ENCODE results near the gene NEURL4. TPM values are rescaled to one million over a fixed set of nuclear protein-coding genes. Genes with fewer than 3 reads are reported as not detected.

Gene NEURL4
- total and polyA plus RNA-seq, 7 donors = 20.7 to 53.8 (median 26.8) TPM

- WGBS, 3 donors = 83 to 88% (median 86%) methylated on average over 8 of the region's 8 CpGs
- Histone ChIP-seq H3K27ac (peak overlapping the region; percentile 96), H3K36me3 (ENCODE audit: insufficient read depth in 1 of 2, low read depth in 1 of 2) (peaks cover 0 to 9% of the 10 kb centered on the region in 2 donors), H3K9me3 (no peaks in the 10 kb centered on the region), H3K4me3 (no peak overlapping the region), H3K4me1 (peaks cover 21% of the 10 kb centered on the region), H3K27me3 (ENCODE audit: insufficient read depth in 3 of 3, low read length in 2 of 3) (no peaks in the 10 kb centered on the region)
- ATAC-seq (no peak), DNase-seq (no peak)
- TF ChIP-seq, protein P1, sequence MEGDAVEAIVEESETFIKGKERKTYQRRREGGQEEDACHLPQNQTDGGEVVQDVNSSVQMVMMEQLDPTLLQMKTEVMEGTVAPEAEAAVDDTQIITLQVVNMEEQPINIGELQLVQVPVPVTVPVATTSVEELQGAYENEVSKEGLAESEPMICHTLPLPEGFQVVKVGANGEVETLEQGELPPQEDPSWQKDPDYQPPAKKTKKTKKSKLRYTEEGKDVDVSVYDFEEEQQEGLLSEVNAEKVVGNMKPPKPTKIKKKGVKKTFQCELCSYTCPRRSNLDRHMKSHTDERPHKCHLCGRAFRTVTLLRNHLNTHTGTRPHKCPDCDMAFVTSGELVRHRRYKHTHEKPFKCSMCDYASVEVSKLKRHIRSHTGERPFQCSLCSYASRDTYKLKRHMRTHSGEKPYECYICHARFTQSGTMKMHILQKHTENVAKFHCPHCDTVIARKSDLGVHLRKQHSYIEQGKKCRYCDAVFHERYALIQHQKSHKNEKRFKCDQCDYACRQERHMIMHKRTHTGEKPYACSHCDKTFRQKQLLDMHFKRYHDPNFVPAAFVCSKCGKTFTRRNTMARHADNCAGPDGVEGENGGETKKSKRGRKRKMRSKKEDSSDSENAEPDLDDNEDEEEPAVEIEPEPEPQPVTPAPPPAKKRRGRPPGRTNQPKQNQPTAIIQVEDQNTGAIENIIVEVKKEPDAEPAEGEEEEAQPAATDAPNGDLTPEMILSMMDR (IDR thresholded peaks at IDR 0.05) = no peak
- intact Hi-C loops (cut with DNase I) = loop anchor here in 1 of 2 donors (5.0 kb wide), 1 partner anchor 68 kb away; no protein-coding TSS in a partner anchor
Observed at GRCh38 chr17:7279448-7279847, 49.7 kb downstream of the NEURL4 start.

DNA sequence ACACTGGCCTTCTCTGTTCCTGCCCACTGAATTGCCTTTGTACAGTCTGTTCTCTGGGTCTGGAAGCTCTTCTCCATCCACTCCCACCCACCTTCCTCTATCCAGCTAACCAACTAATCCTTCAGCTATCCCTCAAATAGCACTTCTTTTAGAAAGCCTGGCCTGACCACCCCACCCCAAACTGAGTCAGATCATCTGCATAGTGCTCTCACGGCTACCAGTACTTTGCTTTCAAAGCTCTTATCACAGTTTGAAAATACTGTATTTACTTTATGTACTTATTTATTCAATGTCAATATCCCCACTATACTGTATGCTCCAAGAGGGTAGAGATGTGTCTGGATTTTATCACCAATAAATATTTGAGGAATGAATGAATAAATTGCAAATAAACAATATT is 62.4 kb downstream of the NEURL4 start:
- H3K9me3 ChIP-seq = no peaks in the 10 kb centered on the region
- DNase-seq = no peak
- no peak overlapping the region for H3K4me3 ChIP-seq
- TF ChIP-seq, protein P1 (IDR thresholded peaks at IDR 0.05) = no peak
- 71 to 76% (median 74%) methylated on average over 1 of the region's 1 CpG for WGBS, 3 donors
- no peak for ATAC-seq
- peaks cover 4% of the 10 kb centered on the region for H3K4me1 ChIP-seq
- peaks cover 0 to 36% (median 16%) of the 10 kb centered on the region in 3 donors for H3K27me3 ChIP-seq (ENCODE audit: insufficient read depth in 3 of 3, low read length in 2 of 3)
- intact Hi-C loops (cut with DNase I) = loop anchor here (5.0 to 10.0 kb wide), 2 partner anchors 41 to 78 kb away; partner anchors contain the start of gene EIF5A (in 1 of the 2)
- H3K36me3 ChIP-seq (ENCODE audit: insufficient read depth in 1 of 2, low read depth in 1 of 2) = no peaks in the 10 kb centered on the region
- H3K27ac ChIP-seq = no peak overlapping the region

Other genes starting within 250 kb of the NEURL4 start
Only the 30 nearest of the 34 such genes appear.
- under 1 TPM in 2 of 4 donors, not detected in 2; 0.34 to 0.62 TPM for gene ASGR2, start 214.5 kb downstream of the NEURL4 start, total RNA-seq
- gene ASGR2, start 214.5 kb downstream of the NEURL4 start, polyA plus RNA-seq = under 1 TPM in 2 of 3 donors, not detected in 1; 0.04 to 0.25 TPM
- gene ASGR1, start 150.0 kb downstream of the NEURL4 start, total RNA-seq = under 1 TPM in 2 of 4 donors, not detected in 2; 0.26 to 0.39 TPM
- under 1 TPM; 0.08 to 0.23 (median 0.21) TPM for gene ASGR1, start 150.0 kb downstream of the NEURL4 start, polyA plus RNA-seq
- gene DLG4, start 109.5 kb downstream of the NEURL4 start, total RNA-seq = 1 to 10 TPM; 3.2 to 8.9 (median 5.8) TPM
- 1 to 10 TPM; 1.5 to 5.8 (median 1.8) TPM for gene DLG4, start 109.5 kb downstream of the NEURL4 start, polyA plus RNA-seq
- gene ACADVL, start 109.4 kb downstream of the NEURL4 start, total RNA-seq = 1,000 to 10,000 TPM in 3 of 4 donors, 100 to 1,000 TPM in 1; 987 to 1,310 (median 1,099) TPM
- gene ACADVL, start 109.4 kb downstream of the NEURL4 start, polyA plus RNA-seq = 1,000 to 10,000 TPM in 1 of 3 donors, 100 to 1,000 TPM in 2; 538 to 1,030 (median 946) TPM
- 10 to 100 TPM; 11.4 to 19.6 (median 13.8) TPM for gene DVL2, start 94.8 kb downstream of the NEURL4 start, total RNA-seq
- 10 to 100 TPM; 10.0 to 22.1 (median 10.0) TPM for gene DVL2, start 94.8 kb downstream of the NEURL4 start, polyA plus RNA-seq
- 10 to 100 TPM; 20.9 to 28.8 (median 27.7) TPM for gene PHF23, start 89.9 kb downstream of the NEURL4 start, total RNA-seq
- 10 to 100 TPM; 24.0 to 43.3 (median 29.4) TPM for gene PHF23, start 89.9 kb downstream of the NEURL4 start, polyA plus RNA-seq
- 100 to 1,000 TPM; 447 to 492 (median 481) TPM for gene GABARAP, start 86.9 kb downstream of the NEURL4 start, total RNA-seq
- 100 to 1,000 TPM; 344 to 569 (median 510) TPM for gene GABARAP, start 86.9 kb downstream of the NEURL4 start, polyA plus RNA-seq
- 100 to 1,000 TPM; 208 to 332 (median 254) TPM for gene CTDNEP1, start 77.6 kb downstream of the NEURL4 start, total RNA-seq
- gene CTDNEP1, start 77.6 kb downstream of the NEURL4 start, polyA plus RNA-seq = 100 to 1,000 TPM; 171 to 281 (median 196) TPM
- gene ELP5, start 77.1 kb downstream of the NEURL4 start, total RNA-seq = 10 to 100 TPM; 55.7 to 87.0 (median 74.8) TPM
- 100 to 1,000 TPM in 1 of 3 donors, 10 to 100 TPM in 2; 50.4 to 104 (median 86.0) TPM for gene ELP5, start 77.1 kb downstream of the NEURL4 start, polyA plus RNA-seq
- 1 to 10 TPM in 2 of 4 donors, under 1 TPM in 1, not detected in 1; 0.57 to 1.0 (median 1.0) TPM for gene CLDN7, start 66.9 kb downstream of the NEURL4 start, total RNA-seq
- gene CLDN7, start 66.9 kb downstream of the NEURL4 start, polyA plus RNA-seq = 1 to 10 TPM in 1 of 3 donors, under 1 TPM in 2; 0.48 to 1.1 (median 0.83) TPM
- 100 to 1,000 TPM in 3 of 4 donors, 10 to 100 TPM in 1; 50.9 to 257 (median 139) TPM for gene SLC2A4, start 47.6 kb downstream of the NEURL4 start, total RNA-seq
- gene SLC2A4, start 47.6 kb downstream of the NEURL4 start, polyA plus RNA-seq = 100 to 1,000 TPM in 1 of 3 donors, 10 to 100 TPM in 2; 19.4 to 127 (median 33.8) TPM
- gene YBX2, start 34.7 kb downstream of the NEURL4 start, total RNA-seq = 1 to 10 TPM in 1 of 4 donors, under 1 TPM in 3; 0.37 to 1.0 (median 0.75) TPM
- 1 to 10 TPM in 1 of 3 donors, under 1 TPM in 2; 0.14 to 1.8 (median 0.21) TPM for gene YBX2, start 34.7 kb downstream of the NEURL4 start, polyA plus RNA-seq
- gene EIF5A, start 21.7 kb downstream of the NEURL4 start, total RNA-seq = 100 to 1,000 TPM; 293 to 730 (median 567) TPM
- gene EIF5A, start 21.7 kb downstream of the NEURL4 start, polyA plus RNA-seq = 1,000 to 10,000 TPM in 1 of 3 donors, 100 to 1,000 TPM in 2; 468 to 1,107 (median 518) TPM
- 100 to 1,000 TPM in 1 of 4 donors, 10 to 100 TPM in 3; 71.8 to 101 (median 82.5) TPM for gene GPS2, start 14.0 kb downstream of the NEURL4 start, total RNA-seq
- gene GPS2, start 14.0 kb downstream of the NEURL4 start, polyA plus RNA-seq = 100 to 1,000 TPM; 139 to 197 (median 146) TPM
- 10 to 100 TPM; 12.2 to 20.7 (median 15.7) TPM for gene ACAP1, start 7.2 kb upstream of the NEURL4 start, total RNA-seq
- gene ACAP1, start 7.2 kb upstream of the NEURL4 start, polyA plus RNA-seq = 10 to 100 TPM in 1 of 3 donors, 1 to 10 TPM in 2; 1.9 to 11.9 (median 2.4) TPM
- gene KCTD11, start 22.8 kb upstream of the NEURL4 start, total RNA-seq = 1 to 10 TPM; 4.5 to 5.2 (median 5.1) TPM
- gene KCTD11, start 22.8 kb upstream of the NEURL4 start, polyA plus RNA-seq = 10 to 100 TPM in 1 of 3 donors, 1 to 10 TPM in 2; 2.9 to 13.2 (median 9.9) TPM
- gene TMEM95, start 25.8 kb upstream of the NEURL4 start, total RNA-seq = not detected
- gene TMEM95, start 25.8 kb upstream of the NEURL4 start, polyA plus RNA-seq = not detected
- gene TNK1, start 51.8 kb upstream of the NEURL4 start, total RNA-seq = under 1 TPM; 0.56 to 0.86 (median 0.78) TPM
- gene TNK1, start 51.8 kb upstream of the NEURL4 start, polyA plus RNA-seq = 1 to 10 TPM in 1 of 3 donors, under 1 TPM in 2; 0.57 to 1.7 (median 0.98) TPM
- gene PLSCR3, start 65.2 kb upstream of the NEURL4 start, total RNA-seq = 10 to 100 TPM; 13.9 to 16.2 (median 15.1) TPM
- 10 to 100 TPM; 16.6 to 20.5 (median 18.7) TPM for gene PLSCR3, start 65.2 kb upstream of the NEURL4 start, polyA plus RNA-seq
- 10 to 100 TPM; 47.1 to 80.4 (median 53.5) TPM for gene TMEM256, start 74.8 kb upstream of the NEURL4 start, total RNA-seq
- gene TMEM256, start 74.8 kb upstream of the NEURL4 start, polyA plus RNA-seq = 10 to 100 TPM; 62.4 to 75.4 (median 69.7) TPM
- gene NLGN2, start 78.5 kb upstream of the NEURL4 start, total RNA-seq = 10 to 100 TPM in 1 of 4 donors, 1 to 10 TPM in 3; 6.5 to 11.5 (median 7.4) TPM
- gene NLGN2, start 78.5 kb upstream of the NEURL4 start, polyA plus RNA-seq = 1 to 10 TPM; 2.8 to 3.1 (median 2.9) TPM
- gene SPEM1, start 91.0 kb upstream of the NEURL4 start, total RNA-seq = not detected
- gene SPEM1, start 91.0 kb upstream of the NEURL4 start, polyA plus RNA-seq = under 1 TPM in 1 of 3 donors, not detected in 2; 0.06 TPM
- not detected for gene SPEM2, start 96.3 kb upstream of the NEURL4 start, total RNA-seq
- gene SPEM2, start 96.3 kb upstream of the NEURL4 start, polyA plus RNA-seq = under 1 TPM in 1 of 3 donors, not detected in 2; 0.03 TPM
- gene SPEM3, start 99.5 kb upstream of the NEURL4 start, total RNA-seq = not detected
- gene SPEM3, start 99.5 kb upstream of the NEURL4 start, polyA plus RNA-seq = under 1 TPM in 1 of 3 donors, not detected in 2; 0.01 TPM
- under 1 TPM; 0.41 to 0.95 (median 0.68) TPM for gene TMEM102, start 106.1 kb upstream of the NEURL4 start, total RNA-seq
- 1 to 10 TPM in 2 of 3 donors, under 1 TPM in 1; 0.84 to 3.2 (median 1.7) TPM for gene TMEM102, start 106.1 kb upstream of the NEURL4 start, polyA plus RNA-seq
- 10 to 100 TPM in 3 of 4 donors, 1 to 10 TPM in 1; 2.7 to 21.1 (median 10.1) TPM for gene FGF11, start 110.2 kb upstream of the NEURL4 start, total RNA-seq
- gene FGF11, start 110.2 kb upstream of the NEURL4 start, polyA plus RNA-seq = 1 to 10 TPM; 2.0 to 4.4 (median 3.7) TPM
- 100 to 1,000 TPM; 107 to 190 (median 147) TPM for gene CHRNB1, start 115.7 kb upstream of the NEURL4 start, total RNA-seq
- 100 to 1,000 TPM in 1 of 3 donors, 10 to 100 TPM in 2; 73.0 to 118 (median 91.7) TPM for gene CHRNB1, start 115.7 kb upstream of the NEURL4 start, polyA plus RNA-seq
- gene ZBTB4, start 150.3 kb upstream of the NEURL4 start, total RNA-seq = 10 to 100 TPM; 29.3 to 43.2 (median 35.5) TPM
- 10 to 100 TPM; 10.3 to 20.2 (median 13.5) TPM for gene ZBTB4, start 150.3 kb upstream of the NEURL4 start, polyA plus RNA-seq
- gene SLC35G6, start 152.1 kb upstream of the NEURL4 start, total RNA-seq = not detected
- gene SLC35G6, start 152.1 kb upstream of the NEURL4 start, polyA plus RNA-seq = under 1 TPM in 1 of 3 donors, not detected in 2; 0.05 TPM
- gene POLR2A, start 155.0 kb upstream of the NEURL4 start, total RNA-seq = 10 to 100 TPM; 42.7 to 74.3 (median 56.9) TPM
- 10 to 100 TPM in 2 of 3 donors, 1 to 10 TPM in 1; 8.0 to 68.7 (median 15.0) TPM for gene POLR2A, start 155.0 kb upstream of the NEURL4 start, polyA plus RNA-seq

Measured in psoas muscle (tissue), 8 donors.